CD4-positive, alpha-beta memory T cell (primary cell): Measurements from ENCODE around the gene AMIGO3. TPM values are rescaled to one million over a fixed set of nuclear protein-coding genes. Genes with fewer than 3 reads are reported as not detected.

Experiments
- CTCF ChIA-PET: fragments of 350-600 bp; sonication (Branson Sonifier 250); formaldehyde crosslinking; loops from one replicate; lab custom pipeline; 2021; ENCODE audit warnings: inconsistent platforms; ENCODE audit not compliant: partially characterized antibody; lab: Charles Lee
- POLR2A ChIA-PET: fragments of 350-600 bp; sonication (Branson Sonifier 250); formaldehyde crosslinking; loops from one replicate; lab custom pipeline; 2021; ENCODE audit not compliant: partially characterized antibody; lab: Charles Lee
- DNase-seq, 5 donors: peaks; one replicate each; pipeline versions ENCODE4 v3.0.0 to v3.0.0-alpha.2; 2020 to 2022; ENCODE audit warnings: mixed read lengths in 1 of 5
- H3K27ac ChIP-seq: one replicate; pipeline ENCODE4 v1.7.0; 2013; ENCODE audit warnings: low read depth, low read length
- H3K27me3 ChIP-seq: 2 replicates; pipeline ENCODE4 v1.7.0; 2013; ENCODE audit warnings: mild to moderate bottlenecking, low read length, moderate library complexity; ENCODE audit not compliant: insufficient read depth
- H3K36me3 ChIP-seq: 2 replicates; pipeline ENCODE4 v1.7.0; 2013; ENCODE audit warnings: mild to moderate bottlenecking, low read length, moderate library complexity; ENCODE audit not compliant: insufficient read depth
- H3K4me1 ChIP-seq: 2 replicates; pipeline ENCODE4 v1.7.0; 2013; ENCODE audit warnings: mild to moderate bottlenecking, low read length, moderate library complexity; ENCODE audit not compliant: insufficient read depth
- H3K4me3 ChIP-seq, 2 donors: one replicate each; pipeline ENCODE4 v1.7.0; 2013; ENCODE audit warnings: low read length in 2 of 2, mild to moderate bottlenecking in 1 of 2
- H3K9me3 ChIP-seq, 2 donors: one replicate each; pipeline ENCODE4 v1.7.0; 2013; ENCODE audit warnings: low read length in 2 of 2, control low read depth in 1 of 2; ENCODE audit not compliant: control insufficient read depth in 1 of 2
- H3K27ac Mint-ChIP-seq, 7 donors: one replicate each; pipeline ENCODE4 v1.8.0; 2020 to 2021; ENCODE audit warnings: mixed read lengths in 7 of 7, mild to moderate bottlenecking in 6 of 7, inconsistent platforms in 3 of 7, moderate library complexity in 3 of 7
- H3K27me3 Mint-ChIP-seq, 2 donors: one replicate each; pipeline ENCODE4 v1.8.0; 2020 to 2021; ENCODE audit warnings: mixed read lengths in 2 of 2
- H3K36me3 Mint-ChIP-seq, 2 donors: one replicate each; pipeline ENCODE4 v1.8.0; 2020 to 2021; ENCODE audit warnings: mixed read lengths in 2 of 2, inconsistent platforms in 1 of 2, mild to moderate bottlenecking in 1 of 2
- H3K4me1 Mint-ChIP-seq, 4 donors: one replicate each; pipeline ENCODE4 v1.8.0; 2020 to 2021; ENCODE audit warnings: mixed read lengths in 4 of 4, mild to moderate bottlenecking in 1 of 4
- H3K4me3 Mint-ChIP-seq, 8 donors: one replicate each; pipeline ENCODE4 v1.8.0; 2020 to 2021; ENCODE audit warnings: mixed read lengths in 8 of 8, mild to moderate bottlenecking in 7 of 8, moderate library complexity in 6 of 8, inconsistent platforms in 3 of 8
- H3K9me3 Mint-ChIP-seq, 8 donors: one replicate each; pipeline ENCODE4 v1.8.0; 2020 to 2021; ENCODE audit warnings: mixed read lengths in 8 of 8, mild to moderate bottlenecking in 5 of 8, inconsistent platforms in 3 of 8, moderate library complexity in 1 of 8
- intact Hi-C: fragments of 100-400 bp; cut with micrococcal nuclease; formaldehyde crosslinking; loops from one replicate; pipeline ENCODE4 v1.15.1; 2023
- polyA plus RNA-seq, 2 donors: library from polyadenylated mRNA; unstranded; fragments of 300-500 nt; fragmentation: Illumina TruSeq; gene quantifications; one replicate each; pipeline ENCODE4 v1.2.3, GENCODE V29; 2021
- total RNA-seq, 2 experiments: library from RNA; stranded (reverse); gene quantifications; one replicate each; pipeline ENCODE4 v1.2.3, GENCODE V29; 2021

Gene AMIGO3
- total and polyA plus RNA-seq, 4 experiments from 2014 or later = not detected

DNA sequence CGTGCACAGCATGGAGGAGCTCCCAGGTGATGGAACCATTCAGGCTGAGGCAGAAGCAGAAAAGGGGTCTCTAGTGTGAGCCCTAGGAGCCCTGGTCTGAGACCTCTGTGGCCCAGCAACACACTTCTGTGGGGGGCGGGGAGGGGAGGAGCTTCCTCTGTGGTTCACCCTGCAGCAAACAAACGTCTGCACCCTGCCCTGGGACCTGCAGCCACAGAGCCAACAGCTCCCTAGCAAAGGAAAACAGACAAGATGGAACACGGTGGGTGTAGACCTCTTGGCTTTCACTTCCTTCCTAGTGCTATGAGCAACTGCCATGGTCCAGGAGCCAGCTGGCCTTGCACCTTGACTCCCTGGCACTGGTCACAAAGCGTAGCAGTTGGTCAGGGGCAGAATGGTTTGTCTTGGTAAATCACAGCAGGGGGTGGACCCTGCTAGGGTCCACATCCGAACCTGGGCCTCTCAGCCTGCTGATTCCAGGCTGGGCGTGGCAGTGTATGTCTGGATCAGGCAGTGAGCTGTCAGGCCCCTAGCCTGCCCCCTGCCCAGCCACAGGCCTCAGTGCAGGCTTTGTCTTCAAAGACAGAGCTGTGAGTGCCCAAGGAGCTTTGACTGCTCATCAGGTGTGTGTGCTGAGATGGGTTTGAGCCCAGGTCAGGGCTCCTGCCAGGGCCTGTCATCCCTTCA, 6.7 kb downstream of the AMIGO3 start:
- Histone ChIP-seq H3K27ac (no peak overlapping the region), H3K9me3 (no peaks in the 10 kb centered on the region), H3K4me1 (peaks cover 10% of the 10 kb centered on the region), H3K4me3 (no peak overlapping the region), H3K27me3 (no peaks in the 10 kb centered on the region), H3K36me3 (no peaks in the 10 kb centered on the region)
- ChIA-PET POLR2A (interaction anchor here (0.7 to 1.5 kb wide), 4 partner anchors 10 to 91 kb away, joined by 3 read pairs; partner anchors contain the start of genes INKA1, MST1 and RNF123), CTCF (no interaction called here)
- Mint-ChIP-seq H3K4me1 (peaks cover 0 to 17% (median 3%) of the 10 kb centered on the region in 4 donors), H3K27me3 (no peaks in the 10 kb centered on the region), H3K27ac (peak overlapping the region in 1 of 7 donors; percentile 37), H3K4me3 (no peak overlapping the region), H3K9me3 (no peaks in the 10 kb centered on the region), H3K36me3 (peaks cover under 1 to 11% of the 10 kb centered on the region in 2 donors)
- intact Hi-C loops = no loop called here
- DNase-seq = peak in 1 of 5 donors; percentile 14

- Histone ChIP-seq H3K36me3 (no peaks in the 10 kb centered on the region), H3K4me3 (no peak overlapping the region), H3K9me3 (no peaks in the 10 kb centered on the region), H3K4me1 (peaks cover 10% of the 10 kb centered on the region), H3K27ac (no peak overlapping the region), H3K27me3 (no peaks in the 10 kb centered on the region)
- Mint-ChIP-seq H3K27me3 (no peaks in the 10 kb centered on the region), H3K4me1 (peaks cover under 1 to 17% (median 3%) of the 10 kb centered on the region in 4 donors), H3K36me3 (peaks cover 3 to 13% of the 10 kb centered on the region in 2 donors), H3K4me3 (no peak overlapping the region), H3K27ac (peak overlapping the region in 1 of 7 donors; percentile 37), H3K9me3 (no peaks in the 10 kb centered on the region)
- CTCF ChIA-PET = no interaction called here
- POLR2A ChIA-PET = interaction anchor here (0.7 to 1.5 kb wide), 3 partner anchors 11 to 90 kb away, joined by 3 read pairs; partner anchors contain the start of genes INKA1, MST1 and RNF123
- peak in 1 of 5 donors; percentile 3 for DNase-seq
- intact Hi-C loops = no loop called here
Measured at GRCh38 chr3:49712166-49712565, 7.3 kb downstream of the AMIGO3 start.

GRCh38 chr3:49711489-49711888, 8.0 kb downstream of the AMIGO3 start:
- ChIA-PET POLR2A (no interaction called here), CTCF (no interaction called here)
- peak in 1 of 5 donors; percentile 30 for DNase-seq
- Histone ChIP-seq H3K4me1 (peaks cover 10% of the 10 kb centered on the region), H3K27me3 (no peaks in the 10 kb centered on the region), H3K27ac (no peak overlapping the region), H3K9me3 (no peaks in the 10 kb centered on the region), H3K4me3 (no peak overlapping the region), H3K36me3 (no peaks in the 10 kb centered on the region)
- Mint-ChIP-seq H3K27me3 (no peaks in the 10 kb centered on the region), H3K27ac (peak overlapping the region in 2 of 7 donors; percentile 49 to 65), H3K9me3 (no peaks in the 10 kb centered on the region), H3K4me3 (no peak overlapping the region), H3K4me1 (peaks cover 1 to 17% (median 3%) of the 10 kb centered on the region in 4 donors), H3K36me3 (peaks cover 3 to 13% of the 10 kb centered on the region in 2 donors)
- intact Hi-C loops = no loop called here

DNA sequence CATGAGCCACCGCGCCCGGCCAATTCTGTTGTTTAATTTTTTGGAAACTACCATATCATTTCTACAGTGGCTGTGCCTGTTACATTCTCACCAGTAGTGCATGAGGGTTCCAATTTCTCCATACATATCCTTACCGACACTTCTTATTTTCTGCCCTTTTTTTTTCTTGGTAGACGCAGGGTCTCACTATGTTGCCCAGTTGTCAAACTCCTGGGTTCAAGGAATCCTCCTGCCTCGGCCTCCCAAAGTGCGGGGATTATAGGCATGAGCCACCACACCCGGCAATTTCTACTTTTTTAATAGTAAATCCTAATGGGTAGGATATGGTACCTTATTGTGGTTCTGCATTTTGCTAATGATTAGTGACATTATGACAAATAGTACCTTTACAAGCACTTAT, 9.6 kb downstream of the AMIGO3 start:
- peaks cover 10% of the 10 kb centered on the region for H3K4me1 ChIP-seq
- POLR2A ChIA-PET = no interaction called here
- DNase-seq = no peak
- peaks cover 3 to 13% of the 10 kb centered on the region in 2 donors for H3K36me3 Mint-ChIP-seq
- H3K27ac Mint-ChIP-seq = peak overlapping the region in 1 of 7 donors; percentile 63
- H3K27ac ChIP-seq = no peak overlapping the region
- no peaks in the 10 kb centered on the region for H3K9me3 ChIP-seq
- H3K4me1 Mint-ChIP-seq = peaks cover 1 to 17% (median 3%) of the 10 kb centered on the region in 4 donors
- H3K27me3 Mint-ChIP-seq = no peaks in the 10 kb centered on the region
- no peak overlapping the region for H3K4me3 Mint-ChIP-seq
- no peaks in the 10 kb centered on the region for H3K9me3 Mint-ChIP-seq
- CTCF ChIA-PET = no interaction called here
- no peaks in the 10 kb centered on the region for H3K27me3 ChIP-seq
- H3K4me3 ChIP-seq = no peak overlapping the region
- H3K36me3 ChIP-seq = peaks cover 4% of the 10 kb centered on the region
- intact Hi-C loops = no loop called here

DNA sequence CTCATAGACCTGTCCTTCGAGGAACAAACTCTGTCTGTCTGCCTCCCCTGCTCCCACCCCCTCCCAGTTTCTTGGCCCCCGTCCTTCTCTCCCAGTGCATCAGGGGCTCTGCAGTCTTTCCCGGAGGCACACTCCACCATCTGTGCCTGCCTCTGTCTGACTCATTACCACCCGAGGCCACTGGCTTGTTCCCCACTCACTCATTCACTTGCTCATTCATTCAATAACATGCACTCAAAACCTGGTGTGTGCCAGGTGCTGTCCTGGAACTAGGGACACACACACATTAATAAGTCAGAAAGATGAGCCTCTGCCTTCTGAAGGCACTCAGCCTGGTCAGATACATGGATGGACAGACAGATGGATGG, 12.4 kb downstream of the AMIGO3 start:
- Histone ChIP-seq H3K36me3 (peaks cover 10% of the 10 kb centered on the region), H3K4me3 (no peak overlapping the region), H3K27ac (no peak overlapping the region), H3K27me3 (no peaks in the 10 kb centered on the region), H3K9me3 (no peaks in the 10 kb centered on the region), H3K4me1 (no peaks in the 10 kb centered on the region)
- ChIA-PET CTCF (interaction anchor here (1.3 kb wide), 1 partner anchor 167 kb away, joined by 3 read pairs; no protein-coding TSS in a partner anchor), POLR2A (no interaction called here)
- Mint-ChIP-seq H3K27me3 (no peaks in the 10 kb centered on the region), H3K4me1 (peaks cover 0 to 14% (median 5%) of the 10 kb centered on the region in 4 donors), H3K36me3 (peaks cover 3 to 24% of the 10 kb centered on the region in 2 donors), H3K27ac (peak overlapping the region in 4 of 7 donors; percentile 2 to 84 (median 61)), H3K9me3 (no peaks in the 10 kb centered on the region), H3K4me3 (no peak overlapping the region)
- DNase-seq = peak in 1 of 5 donors; percentile 2
- intact Hi-C loops = no loop called here

DNA sequence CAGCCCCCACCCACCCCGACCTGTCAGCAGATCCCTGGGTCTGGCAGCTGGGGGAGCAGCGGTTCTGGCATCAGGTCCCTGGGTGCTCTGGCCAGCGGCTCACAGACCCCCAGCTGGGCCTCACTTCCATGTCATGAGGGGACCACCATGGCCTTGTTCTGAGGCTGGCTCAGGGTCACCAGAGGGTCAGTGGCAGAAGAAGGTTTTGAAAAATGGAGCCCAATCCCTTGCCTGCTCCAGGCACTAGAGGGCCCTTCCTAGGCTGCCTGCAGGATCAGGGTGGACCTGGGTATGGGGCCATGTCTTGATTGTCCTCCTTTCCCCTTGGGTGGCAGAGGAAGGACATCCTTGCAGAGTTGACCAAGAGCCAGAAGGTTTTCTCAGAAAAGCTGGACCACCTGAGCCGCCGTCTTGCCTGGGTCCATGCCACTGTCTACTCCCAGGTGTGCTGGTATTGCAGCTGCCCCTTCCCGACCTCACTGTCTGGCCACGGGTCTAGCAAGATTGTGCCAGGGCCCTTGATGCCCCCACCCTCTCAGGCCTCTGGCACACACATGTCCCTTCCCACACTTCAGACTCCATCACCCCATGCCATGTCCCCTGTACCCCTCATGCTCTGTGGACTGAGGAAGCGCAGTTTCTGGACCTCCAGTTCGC, 12.9 kb downstream of the AMIGO3 start:
- no peaks in the 10 kb centered on the region for H3K27me3 Mint-ChIP-seq
- intact Hi-C loops = no loop called here
- H3K4me1 Mint-ChIP-seq = peaks cover 0 to 9% (median 5%) of the 10 kb centered on the region in 4 donors
- CTCF ChIA-PET = interaction anchor here (1.3 to 3.7 kb wide), 2 partner anchors 12 to 167 kb away, joined by 3 to 9 read pairs; partner anchors contain the start of gene AMIGO3
- H3K36me3 Mint-ChIP-seq = peaks cover 3 to 25% of the 10 kb centered on the region in 2 donors
- no peak overlapping the region for H3K4me3 Mint-ChIP-seq
- peak overlapping the region in 2 of 7 donors; percentile 22 to 53 for H3K27ac Mint-ChIP-seq
- H3K9me3 ChIP-seq = no peaks in the 10 kb centered on the region
- H3K4me3 ChIP-seq = no peak overlapping the region
- no peaks in the 10 kb centered on the region for H3K9me3 Mint-ChIP-seq
- POLR2A ChIA-PET = interaction anchor here (1.3 kb wide), 1 partner anchor 11 kb away, joined by 3 read pairs; no protein-coding TSS in a partner anchor
- peaks cover 12% of the 10 kb centered on the region for H3K36me3 ChIP-seq
- H3K27me3 ChIP-seq = no peaks in the 10 kb centered on the region
- H3K27ac ChIP-seq = no peak overlapping the region
- DNase-seq = peak in 1 of 5 donors; percentile 31
- H3K4me1 ChIP-seq = no peaks in the 10 kb centered on the region
